Daoy (cell line): Measurements from ENCODE around the gene PRAMEF18. TPM values are rescaled to one million over a fixed set of nuclear protein-coding genes. Genes with fewer than 3 reads are reported as not detected.
"Not testable (repeated sequence)": the region's sequence is repeated elsewhere in the genome, so short reads cannot be mapped to it uniquely, and the experiment has no call there.

Source experiments
- DNase-seq: peaks from one replicate; pipeline ENCODE4 v3.0.0-alpha.2; 2015; ENCODE audit warnings: low read depth
- total RNA-seq: library from RNA; depleted of rRNA; stranded (reverse); fragments of >200 nt; shearing (Covaris generic); gene quantifications from 2 replicates; pipeline ENCODE4 v1.2.3, GENCODE V29; 2014; rRNA removed

PRAMEF18 gene
- total RNA-seq, 1 experiment from 2014 or later, result not detected

DNA sequence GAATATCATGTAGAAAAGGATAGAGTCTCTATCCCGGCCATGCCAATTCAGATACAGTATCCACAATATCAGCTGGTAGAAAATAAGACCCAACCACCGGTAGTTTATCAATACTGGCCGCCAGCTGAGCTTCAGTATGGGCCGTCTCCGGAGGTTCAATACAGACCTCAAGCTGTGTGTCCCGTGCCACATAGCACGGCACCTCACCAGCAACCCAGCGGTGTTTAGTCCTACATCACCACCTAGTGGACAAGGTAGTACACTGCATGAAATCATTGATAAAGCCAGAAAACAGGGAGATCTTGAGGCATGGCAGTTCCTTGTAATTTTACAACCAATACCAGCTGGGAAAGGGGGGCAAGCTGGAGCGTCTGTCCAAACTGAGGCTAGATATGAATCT is 17.2 kb downstream of the PRAMEF18 start:
- not testable (repeated sequence) for DNase-seq

DNA sequence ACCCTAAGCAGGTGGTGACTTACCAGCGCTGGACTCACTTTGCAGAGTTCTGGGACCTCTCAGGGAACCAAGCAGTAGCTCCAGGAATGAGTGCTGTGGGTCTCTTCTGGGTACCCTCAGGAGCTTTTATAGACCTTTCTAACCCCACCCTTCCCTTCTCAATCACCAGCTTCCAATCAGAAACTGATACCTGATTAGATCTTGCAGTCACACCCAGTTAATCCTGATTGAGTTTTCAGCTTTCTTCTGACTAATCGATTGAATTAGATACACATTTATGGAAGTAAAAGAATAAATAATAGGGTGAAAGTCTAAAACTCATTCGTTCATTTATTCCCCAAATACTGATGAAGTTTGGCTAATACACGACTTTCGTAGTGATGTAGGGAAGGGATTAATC is 24.6 kb downstream of the PRAMEF18 start, which contains the start of gene PRAMEF13:
PRAMEF13 (minus strand) TSS at position 101 of the 400 bp plus-strand sequence. CDS start 1,820 bp downstream, outside the sequence.
- DNase-seq, result not testable (repeated sequence)

Other genes with a start within 250 kb of the PRAMEF18 start
- gene PRAMEF27, start 169.6 kb downstream of the PRAMEF18 start, total RNA-seq, result not detected in 2 replicates
- not detected in 2 replicates for gene HNRNPCL3, start 165.4 kb downstream of the PRAMEF18 start, total RNA-seq
- gene PRAMEF25, start 155.4 kb downstream of the PRAMEF18 start, total RNA-seq, result not detected in 2 replicates
- gene HNRNPCL2, start 109.3 kb downstream of the PRAMEF18 start, total RNA-seq, result not detected in 2 replicates
- not detected in 2 replicates for gene PRAMEF26, start 70.1 kb downstream of the PRAMEF18 start, total RNA-seq
- not detected in 2 replicates for gene HNRNPCL4, start 60.5 kb downstream of the PRAMEF18 start, total RNA-seq
- gene PRAMEF9, start 54.3 kb downstream of the PRAMEF18 start, total RNA-seq, result not detected in 2 replicates
- gene PRAMEF13, start 24.7 kb downstream of the PRAMEF18 start, total RNA-seq, result not detected in 2 replicates
- not detected in 2 replicates for gene PRAMEF5, start 28.0 kb upstream of the PRAMEF18 start, total RNA-seq
- gene PRAMEF8, start 59.0 kb upstream of the PRAMEF18 start, total RNA-seq, result not detected in 2 replicates
- not detected in 2 replicates for gene PRAMEF33, start 77.4 kb upstream of the PRAMEF18 start, total RNA-seq
- not detected in 2 replicates for gene PRAMEF15, start 89.4 kb upstream of the PRAMEF18 start, total RNA-seq
- gene PRAMEF14, start 121.0 kb upstream of the PRAMEF18 start, total RNA-seq, result not detected in 2 replicates
- not detected in 2 replicates for gene PRAMEF19, start 145.8 kb upstream of the PRAMEF18 start, total RNA-seq
- not detected in 2 replicates for gene PRAMEF17, start 163.5 kb upstream of the PRAMEF18 start, total RNA-seq
- gene PRAMEF20, start 184.3 kb upstream of the PRAMEF18 start, total RNA-seq, result not detected in 2 replicates